HG03460 (cell line): ENCODE measurements around the gene PHC2.
"Not testable (repeated sequence)": the region's sequence is repeated elsewhere in the genome, so short reads cannot be mapped to it uniquely, and the experiment has no call there.

Experiments
- ATAC-seq: cut with Tn5 transposase; IDR thresholded peaks from one replicate; pipeline ENCODE4 v1.9.1; 2021; ENCODE audit not compliant: unreplicated experiment

The PHC2 gene

GRCh38 chr1:33295450-33296081, 135.3 kb downstream of the PHC2 start:
- peak; percentile 73 for ATAC-seq

GRCh38 chr1:33295023-33295422, 135.9 kb downstream of the PHC2 start:
- no peak for ATAC-seq

GRCh38 chr1:33294071-33295010, 136.6 kb downstream of the PHC2 start:
- no peak for ATAC-seq

- ATAC-seq: no peak
These were observed 138.1 kb downstream of the PHC2 start for GRCh38 chr1:33292726-33293340.

GRCh38 chr1:33290615-33291014, 140.3 kb downstream of the PHC2 start:
- ATAC-seq: not testable (repeated sequence)

GRCh38 chr1:33289858-33290154, 141.1 kb downstream of the PHC2 start:
- ATAC-seq: no peak

GRCh38 chr1:33288976-33289857, 141.7 kb downstream of the PHC2 start:
- no peak for ATAC-seq

- no peak for ATAC-seq
These were observed 143.6 kb downstream of the PHC2 start for GRCh38 chr1:33287317-33287716.

- no peak for ATAC-seq
These were observed 144.3 kb downstream of the PHC2 start for GRCh38 chr1:33286451-33287185.

- no peak for ATAC-seq
These were observed 146.8 kb downstream of the PHC2 start for GRCh38 chr1:33284049-33284448.

- no peak for ATAC-seq
These were observed 148.1 kb downstream of the PHC2 start for GRCh38 chr1:33282791-33283190.

GRCh38 chr1:33281554-33282303, 149.2 kb downstream of the PHC2 start:
- ATAC-seq: no peak

GRCh38 chr1:33280091-33280661, 150.7 kb downstream of the PHC2 start:
- no peak for ATAC-seq

- no peak for ATAC-seq
These were observed 153.3 kb downstream of the PHC2 start for GRCh38 chr1:33277488-33278084.

- no peak for ATAC-seq
These were observed 154.2 kb downstream of the PHC2 start for GRCh38 chr1:33276573-33277298.

- no peak for ATAC-seq
These were observed 155.0 kb downstream of the PHC2 start for GRCh38 chr1:33275706-33276572.

GRCh38 chr1:33275195-33275594, 155.7 kb downstream of the PHC2 start:
- ATAC-seq: no peak
